Measurements from ENCODE around the gene WIPF2.

WIPF2 gene

DNA sequence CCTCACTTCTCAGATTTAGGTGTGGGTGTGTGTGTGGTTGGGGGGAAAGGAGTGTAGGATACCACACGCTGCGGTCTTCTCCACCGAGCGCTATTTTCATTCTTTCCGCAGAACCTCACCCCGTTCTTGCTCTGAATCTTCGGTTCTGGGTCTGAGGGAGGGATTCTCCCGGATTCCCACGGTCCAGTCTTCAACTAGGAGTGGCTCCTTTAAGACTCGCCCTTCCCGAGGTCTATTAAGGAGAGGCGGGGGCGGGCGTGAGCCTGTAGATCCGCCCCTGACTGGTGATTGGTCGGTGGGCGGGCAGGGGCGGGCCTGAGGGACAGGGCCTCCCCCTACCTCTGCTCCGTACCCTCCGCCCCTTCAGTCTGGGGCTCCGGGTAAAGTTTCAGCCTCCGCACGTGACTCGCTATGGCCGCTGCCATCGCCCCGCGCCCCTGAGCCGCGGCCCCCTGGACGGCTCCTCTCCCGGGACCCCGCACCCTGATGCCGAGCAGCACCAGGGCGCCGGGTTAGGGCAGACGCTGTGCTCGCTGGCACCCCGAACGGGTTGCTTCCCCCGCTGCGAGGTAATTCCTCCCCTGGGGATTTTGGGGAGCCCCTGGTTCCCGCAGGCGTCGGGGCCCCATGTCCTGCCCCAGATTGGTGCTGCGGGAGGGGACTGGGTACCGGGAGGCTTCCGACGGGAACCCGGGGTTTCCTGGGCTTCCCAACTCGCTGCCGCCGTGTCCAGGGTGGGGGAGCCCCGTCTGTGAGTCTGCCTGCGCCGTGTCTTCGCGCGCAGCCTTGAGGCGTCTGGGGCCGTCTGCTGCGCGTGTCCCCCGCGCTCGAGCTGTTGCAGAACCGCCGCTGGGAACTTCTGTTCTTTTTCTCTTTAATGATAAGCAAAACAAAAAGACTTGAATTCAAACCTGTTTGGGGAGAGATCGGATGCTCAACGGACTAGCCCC lies 99.1 kb downstream of the WIPF2 start:
- TF ChIP-seq, protein P1, sequence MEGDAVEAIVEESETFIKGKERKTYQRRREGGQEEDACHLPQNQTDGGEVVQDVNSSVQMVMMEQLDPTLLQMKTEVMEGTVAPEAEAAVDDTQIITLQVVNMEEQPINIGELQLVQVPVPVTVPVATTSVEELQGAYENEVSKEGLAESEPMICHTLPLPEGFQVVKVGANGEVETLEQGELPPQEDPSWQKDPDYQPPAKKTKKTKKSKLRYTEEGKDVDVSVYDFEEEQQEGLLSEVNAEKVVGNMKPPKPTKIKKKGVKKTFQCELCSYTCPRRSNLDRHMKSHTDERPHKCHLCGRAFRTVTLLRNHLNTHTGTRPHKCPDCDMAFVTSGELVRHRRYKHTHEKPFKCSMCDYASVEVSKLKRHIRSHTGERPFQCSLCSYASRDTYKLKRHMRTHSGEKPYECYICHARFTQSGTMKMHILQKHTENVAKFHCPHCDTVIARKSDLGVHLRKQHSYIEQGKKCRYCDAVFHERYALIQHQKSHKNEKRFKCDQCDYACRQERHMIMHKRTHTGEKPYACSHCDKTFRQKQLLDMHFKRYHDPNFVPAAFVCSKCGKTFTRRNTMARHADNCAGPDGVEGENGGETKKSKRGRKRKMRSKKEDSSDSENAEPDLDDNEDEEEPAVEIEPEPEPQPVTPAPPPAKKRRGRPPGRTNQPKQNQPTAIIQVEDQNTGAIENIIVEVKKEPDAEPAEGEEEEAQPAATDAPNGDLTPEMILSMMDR (IDR thresholded peaks at IDR 0.05), result no peak

DNA sequence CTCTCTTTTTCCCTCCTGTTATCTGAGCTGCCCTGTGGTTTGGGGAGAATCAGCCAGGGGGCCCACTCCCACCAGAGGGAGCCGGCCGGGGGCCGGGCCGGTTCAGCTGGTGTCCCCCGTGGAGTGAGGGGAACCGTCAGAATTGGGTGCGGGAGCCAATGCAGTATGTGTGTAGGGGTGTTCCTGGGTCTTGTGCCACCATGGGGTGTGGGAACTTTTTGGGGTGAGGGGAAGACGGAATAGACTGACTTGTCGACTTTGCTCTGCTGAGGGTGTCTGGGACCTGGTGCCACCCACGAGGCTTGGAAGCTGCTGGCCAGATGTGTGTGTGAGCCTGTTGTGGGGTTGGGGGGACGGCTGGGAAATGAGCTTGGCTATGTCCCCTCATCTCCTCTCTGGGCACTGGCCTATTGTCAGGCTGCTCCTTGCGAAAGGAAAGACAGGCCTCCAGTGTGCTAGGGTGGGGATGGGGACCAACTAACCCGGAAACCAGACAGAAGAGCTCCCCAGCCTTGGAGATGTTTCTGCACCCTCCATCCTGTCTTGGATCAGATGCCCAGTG lies 99.8 kb downstream of the WIPF2 start:
- TF ChIP-seq, protein P1 (IDR thresholded peaks at IDR 0.05), result no peak

- TF ChIP-seq, protein P1 (IDR thresholded peaks at IDR 0.05), result no peak
These were observed 100.8 kb downstream of the WIPF2 start for GRCh38 chr17:40319651-40320540.

DNA sequence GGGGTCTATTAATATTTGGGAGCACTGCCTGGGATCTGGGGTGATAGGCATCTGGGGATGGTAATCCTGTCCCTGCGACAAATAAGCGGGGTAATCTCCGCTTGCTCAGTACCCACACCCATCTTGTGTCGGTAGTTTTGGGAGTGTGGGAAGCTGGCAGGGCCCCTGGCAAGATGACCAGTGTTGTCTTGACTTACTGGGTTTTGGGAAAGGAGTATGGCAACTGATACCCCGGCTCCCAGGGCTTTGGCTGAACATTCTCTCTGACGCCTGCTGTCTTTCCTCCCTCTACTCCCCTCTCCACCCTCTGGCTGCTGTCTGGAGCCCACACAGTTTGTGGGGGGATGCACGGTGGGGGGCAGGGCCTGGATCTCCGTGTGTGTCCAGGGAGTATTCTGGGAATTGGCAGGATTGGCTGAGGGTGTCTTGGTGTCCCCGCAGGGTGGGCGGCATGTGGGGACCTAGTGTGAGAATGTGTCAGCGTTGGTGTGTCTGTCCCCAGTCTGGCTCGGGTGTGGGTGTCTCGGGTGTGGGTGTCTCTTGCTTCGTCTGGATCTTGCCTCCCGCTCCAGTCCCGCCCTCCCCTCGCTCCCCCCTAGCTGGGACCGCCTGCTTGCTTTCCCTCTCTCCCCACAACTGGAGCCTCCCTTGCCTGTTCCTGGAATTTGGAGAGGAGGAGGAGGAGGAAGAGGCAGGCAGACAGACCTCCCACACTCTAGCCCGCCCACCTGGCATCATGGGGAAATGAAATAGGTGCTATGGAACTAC lies 101.8 kb downstream of the WIPF2 start:
- TF ChIP-seq, protein P1 (IDR thresholded peaks at IDR 0.05), result no peak

- TF ChIP-seq, protein P1 (IDR thresholded peaks at IDR 0.05), result no peak
These were observed 102.4 kb downstream of the WIPF2 start for GRCh38 chr17:40321524-40321929.

GRCh38 chr17:40321961-40322357 lies 102.9 kb downstream of the WIPF2 start:
- TF ChIP-seq, protein P1 (IDR thresholded peaks at IDR 0.05), result no peak

Data from LNCAP (cell line).